K562 (cell line): ENCODE data around the gene PANX1. TPM values are rescaled to one million over a fixed set of nuclear protein-coding genes. Genes with fewer than 3 reads are reported as not detected.

ENCODE experiments used
- ARID1B ChIP-seq: fragments of 450-650 bp; IDR thresholded peaks from 2 replicates; pipeline ENCODE4 v1.6.1; 2016; ENCODE audit warnings: antibody characterized with exemption, mild to moderate bottlenecking, inconsistent platforms
- CUX1 ChIP-seq: fragments of 200-800 bp; sonication (Bioruptor generic); IDR thresholded peaks from 2 replicates; pipeline ENCODE4 v1.6.1; 2016; ENCODE audit warnings: missing genetic modification characterization, missing compliant biosample characterization
- GABPA ChIP-seq: fragments of 200-800 bp; sonication (Bioruptor generic); conservative IDR thresholded peaks from 2 replicates; pipeline ENCODE4 v1.6.1; 2016; ENCODE audit warnings: low read depth, missing genetic modification characterization, missing compliant biosample characterization
- KLF13 ChIP-seq: fragments of 450-650 bp; IDR thresholded peaks from 2 replicates; pipeline ENCODE4 v1.6.1; 2016; ENCODE audit warnings: missing genetic modification characterization, low read depth, mild to moderate bottlenecking, missing compliant biosample characterization, moderate library complexity, borderline replicate concordance
- NR3C1 ChIP-seq: sonication (generic); formaldehyde crosslinking; IDR thresholded peaks from 2 replicates; pipeline ENCODE4 v1.8.1; 2022; ENCODE audit warnings: missing genetic modification reagents
- TCF7 ChIP-seq: sonication (generic); IDR thresholded peaks from 2 replicates; pipeline ENCODE4 v1.6.1; 2016; ENCODE audit warnings: antibody characterized with exemption, borderline replicate concordance
- THAP12 ChIP-seq: fragments of 250-450 bp; sonication (Bioruptor Pico); IDR thresholded peaks from 2 replicates; pipeline ENCODE4 v1.9.0; 2021; ENCODE audit warnings: mild to moderate bottlenecking, inconsistent platforms
- USF1 ChIP-seq: sonication (generic); formaldehyde crosslinking; IDR thresholded peaks from 2 replicates; pipeline ENCODE4 v1.9.0; 2022; ENCODE audit warnings: mild to moderate bottlenecking, missing genetic modification reagents
- ZBTB34 ChIP-seq: fragments of 250-450 bp; sonication (Bioruptor Pico); IDR thresholded peaks from 2 replicates; pipeline ENCODE4 v1.8.0; 2021; ENCODE audit warnings: mild to moderate bottlenecking, moderate library complexity
- ZNF561 ChIP-seq: fragments of 450-650 bp; formaldehyde crosslinking; conservative IDR thresholded peaks from 2 replicates; pipeline ENCODE4 v1.4.0; 2020; ENCODE audit warnings: mild to moderate bottlenecking, moderate library complexity
- ZNF592 ChIP-seq: fragments of 450-650 bp; IDR thresholded peaks from 2 replicates; pipeline ENCODE4 v1.6.1; 2017; ENCODE audit warnings: antibody characterized with exemption, mild to moderate bottlenecking
- polyA plus RNA-seq, 8 experiments: library from polyadenylated mRNA; depleted of rRNA in 4 of 8; stranded (reverse) in 5 of 8; unstranded in 3 of 8; fragments of >200 nt; fragmentation: Nextera tagmentation in 2 of 8; fragmentation: Illumina TruSeq in 1 of 8; extraction: Ambion mirVana in 2 of 8; extraction: Trizol in 1 of 8; gene quantifications; 2 replicates each; pipeline versions ENCODE4 v1.2.1 to v1.2.3, GENCODE V29; 2011 to 2014; ENCODE audit warnings: inconsistent platforms in 1 of 8, missing spikeins in 1 of 8
- total RNA-seq, 7 experiments: library from RNA; depleted of rRNA in 6 of 7; stranded (reverse); fragments of >200 nt in 6 of 7; fragmentation: Illumina TruSeq in 2 of 7; extraction: Trizol in 2 of 7; gene quantifications; 2 replicates each; pipeline versions ENCODE4 v1.2.1 to v1.2.3, GENCODE V29; 2011 to 2021; ENCODE audit warnings: low replicate concordance in 1 of 7

Gene PANX1
- total and polyA plus RNA-seq, 9 of the 15 experiments (the other 6 are each of a cell fraction or from before 2014, with no cell fraction given) = 1.9 to 14.8 (median 10.1) TPM

- TF ChIP-seq ZNF592 = peak; percentile 56; the same call in 1 of the 2 replicates
- no peak for TF ChIP-seq ZBTB34 (CRISPR knock-in tag)
- no peak for TF ChIP-seq KLF13 (tag)
- TF ChIP-seq ARID1B = peak; percentile 66
- TF ChIP-seq THAP12 (CRISPR knock-in tag) = no peak
- no peak for TF ChIP-seq ZNF561 (CRISPR knock-in tag)
- TF ChIP-seq CUX1 = 0 out of 2 replicates have a peak, but pooled peaks have one; percentile 26
- no peak for TF ChIP-seq NR3C1
- no peak for TF ChIP-seq GABPA (tag)
- no peak for TF ChIP-seq TCF7
- no peak for TF ChIP-seq USF1 (CRISPR knock-in tag)
These were observed 6.2 kb downstream of the PANX1 start (continued) for GRCh38 chr11:94134651-94135512.
